GM12878 (cell line): ENCODE data around the gene HS6ST1. TPM values are rescaled to one million over a fixed set of nuclear protein-coding genes. Genes with fewer than 3 reads are reported as not detected.

Source experiments
- E4F1 ChIP-seq: fragments of 450-650 bp; IDR thresholded peaks from 2 replicates; pipeline ENCODE4 v1.6.1; 2018; ENCODE audit warnings: borderline replicate concordance, mild to moderate bottlenecking; ENCODE audit not compliant: partially characterized antibody
- FOXM1 ChIP-seq: IDR thresholded peaks from 2 replicates; pipeline ENCODE4 v1.6.1; 2012; ENCODE audit warnings: low read depth, mild to moderate bottlenecking, inconsistent platforms, low read length, moderate library complexity
- GATAD2B ChIP-seq: fragments of 450-650 bp; conservative IDR thresholded peaks from 2 replicates; pipeline ENCODE4 v1.6.1; 2017; ENCODE audit warnings: low read depth, mild to moderate bottlenecking, moderate library complexity
- JUNB ChIP-seq: IDR thresholded peaks from 2 replicates; pipeline ENCODE4 v1.6.1; 2016; ENCODE audit warnings: antibody characterized with exemption, mild to moderate bottlenecking
- MTA2 ChIP-seq: fragments of 450-650 bp; IDR thresholded peaks from 2 replicates; pipeline ENCODE4 v1.6.1; 2016; ENCODE audit warnings: low read depth, mild to moderate bottlenecking, moderate library complexity
- NR2C2 ChIP-seq: IDR thresholded peaks from 2 replicates; pipeline ENCODE4 v1.6.1; 2011; ENCODE audit warnings: borderline replicate concordance, low read depth; ENCODE audit not compliant: control insufficient read depth, insufficient read length
- RB1 ChIP-seq: fragments of 450-650 bp; formaldehyde crosslinking; IDR thresholded peaks from 2 replicates; pipeline ENCODE4 v1.6.1; 2017; ENCODE audit warnings: mild to moderate bottlenecking, borderline replicate concordance
- TCF7 ChIP-seq: IDR thresholded peaks from 2 replicates; pipeline ENCODE4 v1.6.1; 2014; ENCODE audit warnings: antibody characterized with exemption, borderline replicate concordance
- USF1 ChIP-seq: IDR thresholded peaks from 2 replicates; pipeline ENCODE4 v1.6.1; 2011; ENCODE audit warnings: borderline replicate concordance, low read depth, mild to moderate bottlenecking, moderate library complexity, mixed read lengths, low read length; ENCODE audit not compliant: insufficient read depth; ENCODE audit errors: extremely low read length
- ZZZ3 ChIP-seq: IDR thresholded peaks from 2 replicates; pipeline ENCODE4 v1.6.1; 2011; ENCODE audit warnings: low read depth; ENCODE audit not compliant: control insufficient read depth, insufficient read length
- polyA plus RNA-seq, 11 experiments: library from polyadenylated mRNA; depleted of rRNA in 4 of 11; unstranded in 6 of 11; stranded (reverse) in 5 of 11; fragments of >200 nt; fragmentation: Nextera tagmentation in 4 of 11; fragmentation: Illumina TruSeq in 1 of 11; extraction: Ambion mirVana in 4 of 11; extraction: Trizol in 1 of 11; gene quantifications; 1 replicate in 1 of 11; 2 replicates in 10 of 11; pipeline versions ENCODE4 v1.2.1 to v1.2.3, GENCODE V29; 2011 to 2016; ENCODE audit warnings: inconsistent platforms in 2 of 11, missing spikeins in 2 of 11, low read depth in 1 of 11
- total RNA-seq, 4 experiments: library from RNA; depleted of rRNA in 3 of 4; stranded (reverse); fragments of >200 nt in 3 of 4; fragmentation: Illumina TruSeq in 1 of 4; extraction: Trizol in 1 of 4; gene quantifications; 2 replicates each; pipeline versions ENCODE4 v1.2.1 to v1.2.3, GENCODE V29; 2013 to 2021

Gene HS6ST1
- total and polyA plus RNA-seq, 10 of the 15 experiments (the other 5 are each of a cell fraction or from before 2014, with no cell fraction given), result 0.48 to 17.0 (median 4.7) TPM

GRCh38 chr2:128318776-128319464 is at the start of gene HS6ST1 (continued):
- TF ChIP-seq FOXM1, result no peak
- TF ChIP-seq E4F1, result no peak
- TF ChIP-seq NR2C2, result no peak
- no peak for TF ChIP-seq TCF7
- TF ChIP-seq RB1, result 0 out of 2 replicates have a peak, but pooled peaks have one; percentile 46
- TF ChIP-seq MTA2, result no peak
- TF ChIP-seq GATAD2B, result 0 out of 2 replicates have a peak, but pooled peaks have one; percentile 25
- no peak for TF ChIP-seq ZZZ3
- no peak for TF ChIP-seq USF1
- no peak for TF ChIP-seq JUNB
